ENCODE data around the gene KIAA0040. TPM values are rescaled to one million over a fixed set of nuclear protein-coding genes. Genes with fewer than 3 reads are reported as not detected.

Gene KIAA0040
- total and polyA plus RNA-seq, 2 donors (not counting 1 experiment from before 2014, with no cell fraction given) = 93.6 to 106 TPM

GRCh38 chr1:175217721-175218531, 25.4 kb upstream of the KIAA0040 start:
- Mint-ChIP-seq H3K9me3 (ENCODE audit: insufficient read depth) (no peaks in the 10 kb centered on the region), H3K27me3 (no peaks in the 10 kb centered on the region), H3K4me3 (peak overlapping the region; percentile 51), H3K27ac (peak overlapping the region; percentile 54), H3K4me1 (peaks cover 43% of the 10 kb centered on the region)
- H3K27ac ChIP-seq (ENCODE audit: low read length in 2 of 2) = peak overlapping the region; percentile 33 to 39
- H3K4me1 ChIP-seq (ENCODE audit: control insufficient read depth in 2 of 2, insufficient read depth in 2 of 2, low read length in 2 of 2) = peaks cover 35% of the 10 kb centered on the region in 2 donors
- H4K20me1 ChIP-seq (ENCODE audit: control insufficient read depth, insufficient read depth, low read length, poor library complexity, severe bottlenecking) = no peaks in the 10 kb centered on the region
- no peak overlapping the region for H3K4me3 ChIP-seq (ENCODE audit: control extremely low read depth in 1 of 5, extremely low read depth in 1 of 5, insufficient read depth in 1 of 5, low read depth in 2 of 5, low read length in 4 of 5)
- WGBS (ENCODE audit: insufficient coverage) = 66% methylated on average over 3 of the region's 10 CpGs
- TF ChIP-seq CTCF (IDR thresholded peaks at IDR 0.05) (no peak), EZH2 (IDR thresholded peaks at IDR 0.05; ENCODE audit: borderline replicate concordance, insufficient read depth, low read depth, low read length, poor library complexity, severe bottlenecking) (no peak)
- H3K79me2 ChIP-seq (ENCODE audit: control insufficient read depth, insufficient read depth, low read length) = no peaks in the 10 kb centered on the region
- no peaks in the 10 kb centered on the region for H3K36me3 ChIP-seq (replicated peaks in 1 of 2; ENCODE audit: control extremely low read depth in 1 of 2, control insufficient read depth in 1 of 2, extremely low read depth in 1 of 2, insufficient read depth in 2 of 2, low read length in 1 of 2)
- ChIA-PET CTCF (interaction anchor here (0.9 to 2.3 kb wide), 5 partner anchors 9 to 66 kb away, joined by 3 to 9 read pairs (median 4); no protein-coding TSS in a partner anchor), POLR2A (interaction anchor here (0.6 to 1.0 kb wide), 2 partner anchors 9 to 11 kb away, joined by 3 to 4 read pairs; no protein-coding TSS in a partner anchor)
- DNase-seq = no peak
- H3K9ac ChIP-seq (ENCODE audit: low read length) = peak overlapping the region; percentile 4
- H3K9me3 ChIP-seq (ENCODE audit: control extremely low read depth in 1 of 3, control insufficient read depth in 2 of 3, insufficient read depth in 1 of 3, low read length in 2 of 3) = no peaks in the 10 kb centered on the region
- intact Hi-C loops (cut with micrococcal nuclease) = no loop called here
- peak overlapping the region; percentile 42 for H3K4me2 ChIP-seq (replicated peaks; ENCODE audit: low read depth, low read length, poor library complexity, severe bottlenecking)
- H3K27me3 ChIP-seq (replicated peaks in 1 of 4; ENCODE audit: control extremely low read depth in 1 of 4, control insufficient read depth in 3 of 4, insufficient read depth in 4 of 4, low read length in 3 of 4) = no peaks in the 10 kb centered on the region
- peak; percentile 47 for ATAC-seq (ENCODE audit: low read depth)
- peak overlapping the region; percentile 59 for H2AFZ ChIP-seq (ENCODE audit: insufficient read depth, low read depth, low read length, poor library complexity, severe bottlenecking)

- no peaks in the 10 kb centered on the region for H3K9me3 ChIP-seq (ENCODE audit: control extremely low read depth in 1 of 3, control insufficient read depth in 2 of 3, insufficient read depth in 1 of 3, low read length in 2 of 3)
- H3K9ac ChIP-seq (ENCODE audit: low read length) = no peak overlapping the region
- no peak overlapping the region for H3K27ac ChIP-seq (ENCODE audit: low read length in 2 of 2)
- H3K4me2 ChIP-seq (replicated peaks; ENCODE audit: low read depth, low read length, poor library complexity, severe bottlenecking) = no peak overlapping the region
- intact Hi-C loops (cut with micrococcal nuclease) = no loop called here
- Mint-ChIP-seq H3K4me3 (no peak overlapping the region), H3K4me1 (peaks cover 45% of the 10 kb centered on the region), H3K9me3 (ENCODE audit: insufficient read depth) (no peaks in the 10 kb centered on the region), H3K27me3 (no peaks in the 10 kb centered on the region), H3K27ac (no peak overlapping the region)
- peaks cover 35 to 39% of the 10 kb centered on the region in 2 donors for H3K4me1 ChIP-seq (ENCODE audit: control insufficient read depth in 2 of 2, insufficient read depth in 2 of 2, low read length in 2 of 2)
- CTCF ChIA-PET = interaction anchor here (1.0 to 2.8 kb wide), 5 partner anchors 14 to 65 kb away, joined by 3 to 11 read pairs (median 6); partner anchors contain the start of gene KIAA0040
- no peaks in the 10 kb centered on the region for H3K27me3 ChIP-seq (replicated peaks in 1 of 4; ENCODE audit: control extremely low read depth in 1 of 4, control insufficient read depth in 3 of 4, insufficient read depth in 4 of 4, low read length in 3 of 4)
- no peak overlapping the region for H3K4me3 ChIP-seq (ENCODE audit: control extremely low read depth in 1 of 5, extremely low read depth in 1 of 5, insufficient read depth in 1 of 5, low read depth in 2 of 5, low read length in 4 of 5)
- WGBS (ENCODE audit: insufficient coverage) = no CpG with 5 or more reads among the region's 2 CpGs
- no peak for TF ChIP-seq EZH2 (IDR thresholded peaks at IDR 0.05; ENCODE audit: borderline replicate concordance, insufficient read depth, low read depth, low read length, poor library complexity, severe bottlenecking)
- TF ChIP-seq CTCF (IDR thresholded peaks at IDR 0.05) = no peak
- ATAC-seq (ENCODE audit: low read depth) = no peak
- DNase-seq = no peak
- POLR2A ChIA-PET = no interaction called here
- no peaks in the 10 kb centered on the region for H3K36me3 ChIP-seq (replicated peaks in 1 of 2; ENCODE audit: control extremely low read depth in 1 of 2, control insufficient read depth in 1 of 2, extremely low read depth in 1 of 2, insufficient read depth in 2 of 2, low read length in 1 of 2)
- no peaks in the 10 kb centered on the region for H3K79me2 ChIP-seq (ENCODE audit: control insufficient read depth, insufficient read depth, low read length)
- H2AFZ ChIP-seq (ENCODE audit: insufficient read depth, low read depth, low read length, poor library complexity, severe bottlenecking) = no peak overlapping the region
- no peaks in the 10 kb centered on the region for H4K20me1 ChIP-seq (ENCODE audit: control insufficient read depth, insufficient read depth, low read length, poor library complexity, severe bottlenecking)
Measured at GRCh38 chr1:175216444-175216843, 23.9 kb upstream of the KIAA0040 start.

Data from B cell (primary cell).